A549 (cell line): Measurements from ENCODE around the gene OR6B3.

Experiments used
- CBX8 ChIP-seq: fragments of 200-600 bp; sonication (generic); IDR thresholded peaks from 2 replicates; pipeline ENCODE4 v1.6.1; 2016
- CEBPB ChIP-seq, 2 experiments: fragments of >200 bp in 1 of 2; sonication (Bioruptor Twin) in 1 of 2; formaldehyde crosslinking in 1 of 2; IDR thresholded peaks; 2 replicates each; pipeline ENCODE4 v1.6.1; 2012 to 2016
- FOXS1 ChIP-seq: fragments of 250-450 bp; sonication (Bioruptor Pico); IDR thresholded peaks from 2 replicates; pipeline ENCODE4 v1.5.0; 2020; ENCODE audit warnings: mild to moderate bottlenecking, moderate library complexity
- JUNB ChIP-seq: fragments of >200 bp; sonication (Bioruptor Twin); formaldehyde crosslinking; IDR thresholded peaks from 2 replicates; pipeline ENCODE4 v1.6.1; 2016
- KDM1A ChIP-seq: fragments of 200-600 bp; sonication (generic); IDR thresholded peaks from 2 replicates; pipeline ENCODE4 v1.6.1; 2016; ENCODE audit warnings: low read depth, mild to moderate bottlenecking
- NFE2L2 ChIP-seq: fragments of 150-350 bp; conservative IDR thresholded peaks from 2 replicates; pipeline ENCODE4 v1.6.1; 2014; ENCODE audit warnings: low read length
- RAD21 ChIP-seq, 2 experiments: fragments of >200 bp in 1 of 2; sonication (Bioruptor Twin) in 1 of 2; formaldehyde crosslinking in 1 of 2; IDR thresholded peaks in 1 of 2; conservative IDR thresholded peaks in 1 of 2; 2 replicates in 1 of 2; 3 replicates in 1 of 2; pipeline ENCODE4 v1.6.1; 2012 to 2018; ENCODE audit warnings: inconsistent platforms in 1 of 2
- RARB ChIP-seq: fragments of 250-450 bp; sonication (Bioruptor Pico); IDR thresholded peaks from 2 replicates; pipeline ENCODE4 v1.8.0; 2021; ENCODE audit warnings: mild to moderate bottlenecking, moderate library complexity
- SMC3 ChIP-seq: fragments of >200 bp; sonication (Bioruptor Twin); formaldehyde crosslinking; IDR thresholded peaks from 3 replicates; pipeline ENCODE4 v1.6.1; 2018; ENCODE audit warnings: inconsistent platforms
- SREBF2 ChIP-seq: fragments of 450-650 bp; IDR thresholded peaks from 2 replicates; pipeline ENCODE4 v1.6.1; 2014; ENCODE audit warnings: mild to moderate bottlenecking, moderate library complexity
- ZNF302 ChIP-seq: fragments of 250-450 bp; sonication (Bioruptor Pico); IDR thresholded peaks from 2 replicates; pipeline ENCODE4 v1.9.0; 2021; ENCODE audit warnings: inconsistent platforms, mild to moderate bottlenecking, moderate library complexity
- TF ChIP-seq, protein P1 (sequence below): fragments of >200 bp; sonication (Bioruptor Twin); formaldehyde crosslinking; IDR thresholded peaks from 3 replicates; pipeline ENCODE4 v1.5.1; 2016

DNA sequence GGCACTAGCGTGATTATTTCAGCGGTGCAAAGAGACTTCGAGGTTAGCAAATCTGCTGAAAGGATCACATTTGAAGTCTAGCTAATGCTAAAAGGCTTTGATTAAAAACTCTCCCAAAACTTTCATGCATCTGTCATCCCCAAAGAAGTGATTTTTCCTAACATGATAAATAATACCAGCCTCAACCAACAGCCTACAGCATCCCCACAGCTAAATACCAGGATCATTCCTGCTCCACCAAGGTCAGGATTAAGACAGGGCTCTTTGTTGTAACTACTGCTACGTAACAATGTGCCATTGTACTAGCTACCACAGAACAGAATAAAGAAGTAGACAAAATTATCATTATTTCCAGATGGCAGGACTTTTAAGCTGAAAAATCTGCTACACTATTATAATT lies 1.6 kb downstream of the OR6B3 start:
- TF ChIP-seq, protein P1, sequence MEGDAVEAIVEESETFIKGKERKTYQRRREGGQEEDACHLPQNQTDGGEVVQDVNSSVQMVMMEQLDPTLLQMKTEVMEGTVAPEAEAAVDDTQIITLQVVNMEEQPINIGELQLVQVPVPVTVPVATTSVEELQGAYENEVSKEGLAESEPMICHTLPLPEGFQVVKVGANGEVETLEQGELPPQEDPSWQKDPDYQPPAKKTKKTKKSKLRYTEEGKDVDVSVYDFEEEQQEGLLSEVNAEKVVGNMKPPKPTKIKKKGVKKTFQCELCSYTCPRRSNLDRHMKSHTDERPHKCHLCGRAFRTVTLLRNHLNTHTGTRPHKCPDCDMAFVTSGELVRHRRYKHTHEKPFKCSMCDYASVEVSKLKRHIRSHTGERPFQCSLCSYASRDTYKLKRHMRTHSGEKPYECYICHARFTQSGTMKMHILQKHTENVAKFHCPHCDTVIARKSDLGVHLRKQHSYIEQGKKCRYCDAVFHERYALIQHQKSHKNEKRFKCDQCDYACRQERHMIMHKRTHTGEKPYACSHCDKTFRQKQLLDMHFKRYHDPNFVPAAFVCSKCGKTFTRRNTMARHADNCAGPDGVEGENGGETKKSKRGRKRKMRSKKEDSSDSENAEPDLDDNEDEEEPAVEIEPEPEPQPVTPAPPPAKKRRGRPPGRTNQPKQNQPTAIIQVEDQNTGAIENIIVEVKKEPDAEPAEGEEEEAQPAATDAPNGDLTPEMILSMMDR: no peak
- TF ChIP-seq RAD21 (conservative IDR thresholded peaks at IDR 0.05 in 1 of 2, IDR thresholded peaks at IDR 0.05 in 1 of 2) (no peak), FOXS1 (CRISPR knock-in tag) (no peak), KDM1A (no peak), CEBPB (IDR thresholded peaks at IDR 0.05) (no peak), NFE2L2 (no peak), SMC3 (no peak), SREBF2 (no peak), JUNB (no peak), CBX8 (no peak), ZNF302 (CRISPR knock-in tag) (no peak), RARB (CRISPR knock-in tag) (no peak)
